ENCODE data around the gene SUPT3H. TPM values are rescaled to one million over a fixed set of nuclear protein-coding genes. Genes with fewer than 3 reads are reported as not detected.
"Not testable (repeated sequence)": the region's sequence is repeated elsewhere in the genome, so short reads cannot be mapped to it uniquely, and the experiment has no call there.

The SUPT3H gene
- total RNA-seq, 1 donor, result 7.1 TPM

GRCh38 chr6:45206793-45207492, 170.8 kb downstream of the SUPT3H start:
- Histone ChIP-seq H3K4me3 (ENCODE audit: low read length) (no peak overlapping the region), H3K27me3 (ENCODE audit: insufficient read depth, low read length) (no peaks in the 10 kb centered on the region), H3K4me1 (ENCODE audit: insufficient read depth, low read length) (no peaks in the 10 kb centered on the region), H3K9me3 (ENCODE audit: low read depth, low read length) (no peaks in the 10 kb centered on the region)

- Histone ChIP-seq H3K27me3 (ENCODE audit: insufficient read depth, low read length) (no peaks in the 10 kb centered on the region), H3K4me3 (ENCODE audit: low read length) (no peak overlapping the region), H3K4me1 (ENCODE audit: insufficient read depth, low read length) (no peaks in the 10 kb centered on the region), H3K9me3 (ENCODE audit: low read depth, low read length) (no peaks in the 10 kb centered on the region)
These were observed 176.2 kb downstream of the SUPT3H start for GRCh38 chr6:45201484-45201883.

DNA sequence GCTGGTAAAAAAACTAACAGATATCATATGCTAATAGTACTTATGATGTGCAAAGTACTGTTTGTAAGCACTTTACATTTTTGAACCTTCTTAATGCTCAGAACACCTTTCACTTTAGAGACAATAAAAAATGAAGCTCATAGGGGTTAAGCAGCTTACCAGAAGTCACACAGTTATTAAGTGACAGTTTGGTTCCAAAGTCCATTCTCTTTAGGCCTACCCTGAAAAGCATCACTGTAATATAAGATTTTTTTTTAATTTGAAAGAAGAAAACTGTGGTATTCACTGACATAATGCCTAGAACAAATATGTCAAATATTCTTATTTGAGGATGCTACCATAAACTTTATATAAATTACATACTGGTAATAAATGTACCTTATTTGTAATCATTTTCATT, 177.2 kb downstream of the SUPT3H start:
- Histone ChIP-seq H3K9me3 (ENCODE audit: low read depth, low read length) (no peaks in the 10 kb centered on the region), H3K4me3 (ENCODE audit: low read length) (no peak overlapping the region), H3K27me3 (ENCODE audit: insufficient read depth, low read length) (no peaks in the 10 kb centered on the region), H3K4me1 (ENCODE audit: insufficient read depth, low read length) (no peaks in the 10 kb centered on the region)

GRCh38 chr6:45199554-45199953, 178.2 kb downstream of the SUPT3H start:
- H3K9me3 ChIP-seq (ENCODE audit: low read depth, low read length), result no peaks in the 10 kb centered on the region
- no peaks in the 10 kb centered on the region for H3K4me1 ChIP-seq (ENCODE audit: insufficient read depth, low read length)
- H3K4me3 ChIP-seq (ENCODE audit: low read length), result no peak overlapping the region
- no peaks in the 10 kb centered on the region for H3K27me3 ChIP-seq (ENCODE audit: insufficient read depth, low read length)

- Histone ChIP-seq H3K4me1 (ENCODE audit: insufficient read depth, low read length) (no peaks in the 10 kb centered on the region), H3K4me3 (ENCODE audit: low read length) (no peak overlapping the region), H3K27me3 (ENCODE audit: insufficient read depth, low read length) (no peaks in the 10 kb centered on the region), H3K9me3 (ENCODE audit: low read depth, low read length) (no peaks in the 10 kb centered on the region)
These were observed 181.6 kb downstream of the SUPT3H start for GRCh38 chr6:45196121-45196520.

DNA sequence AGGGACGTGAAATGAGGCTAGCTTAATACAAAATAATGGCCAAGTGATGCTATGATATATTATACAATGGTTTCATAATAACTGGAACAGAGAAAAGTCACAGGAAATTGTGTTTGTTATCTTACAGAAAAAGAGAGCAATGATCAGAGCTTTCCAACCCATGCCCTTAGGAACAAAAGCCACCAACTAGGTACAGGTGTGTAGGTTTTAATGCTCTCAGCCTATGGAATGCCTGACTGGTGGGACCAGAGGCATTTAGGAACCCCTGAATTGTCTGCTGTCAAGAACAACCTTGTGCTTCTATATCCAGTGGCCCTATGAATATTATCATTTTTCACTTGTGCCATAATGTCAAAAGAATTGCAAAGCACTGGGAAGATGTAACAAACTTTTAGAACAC, 182.6 kb downstream of the SUPT3H start:
- Histone ChIP-seq H3K4me1 (ENCODE audit: insufficient read depth, low read length) (no peaks in the 10 kb centered on the region), H3K9me3 (ENCODE audit: low read depth, low read length) (no peaks in the 10 kb centered on the region), H3K27me3 (ENCODE audit: insufficient read depth, low read length) (no peaks in the 10 kb centered on the region), H3K4me3 (ENCODE audit: low read length) (no peak overlapping the region)

- Histone ChIP-seq H3K4me1 (ENCODE audit: insufficient read depth, low read length) (no peaks in the 10 kb centered on the region), H3K9me3 (ENCODE audit: low read depth, low read length) (no peaks in the 10 kb centered on the region), H3K27me3 (ENCODE audit: insufficient read depth, low read length) (no peaks in the 10 kb centered on the region), H3K4me3 (ENCODE audit: low read length) (no peak overlapping the region)
These were observed 185.2 kb downstream of the SUPT3H start for GRCh38 chr6:45192556-45192955.

DNA sequence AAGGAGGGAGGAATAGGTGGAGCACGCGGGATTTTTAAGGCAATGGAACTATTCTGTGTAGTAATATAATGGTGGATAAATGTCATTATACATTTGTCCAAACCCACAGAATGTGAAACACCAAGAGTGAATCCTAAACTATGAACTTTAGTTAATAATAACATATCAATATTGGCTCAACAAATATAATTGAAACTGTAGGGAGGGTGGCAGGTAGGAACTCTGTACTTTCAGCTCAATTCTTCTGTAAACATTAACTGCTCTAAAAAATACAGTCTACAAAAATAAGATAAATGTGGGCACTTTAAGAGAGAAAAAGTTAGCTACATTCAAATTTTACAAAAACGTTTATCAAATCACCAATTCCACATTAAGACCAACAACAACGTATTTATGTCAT, 186.3 kb downstream of the SUPT3H start:
- no peaks in the 10 kb centered on the region for H3K4me1 ChIP-seq (ENCODE audit: insufficient read depth, low read length)
- H3K4me3 ChIP-seq (ENCODE audit: low read length), result no peak overlapping the region
- H3K9me3 ChIP-seq (ENCODE audit: low read depth, low read length), result no peaks in the 10 kb centered on the region
- H3K27me3 ChIP-seq (ENCODE audit: insufficient read depth, low read length), result no peaks in the 10 kb centered on the region

GRCh38 chr6:45187836-45188235, 189.9 kb downstream of the SUPT3H start:
- peaks cover 6% of the 10 kb centered on the region for H3K4me1 ChIP-seq (ENCODE audit: insufficient read depth, low read length)
- no peak overlapping the region for H3K4me3 ChIP-seq (ENCODE audit: low read length)
- no peaks in the 10 kb centered on the region for H3K9me3 ChIP-seq (ENCODE audit: low read depth, low read length)
- H3K27me3 ChIP-seq (ENCODE audit: insufficient read depth, low read length), result no peaks in the 10 kb centered on the region

- H3K27me3 ChIP-seq (ENCODE audit: insufficient read depth, low read length), result no peaks in the 10 kb centered on the region
- no peak overlapping the region for H3K4me3 ChIP-seq (ENCODE audit: low read length)
- no peaks in the 10 kb centered on the region for H3K9me3 ChIP-seq (ENCODE audit: low read depth, low read length)
- H3K4me1 ChIP-seq (ENCODE audit: insufficient read depth, low read length), result peaks cover 6% of the 10 kb centered on the region
These were observed 192.1 kb downstream of the SUPT3H start for GRCh38 chr6:45185403-45186251.

- H3K27me3 ChIP-seq (ENCODE audit: insufficient read depth, low read length), result no peaks in the 10 kb centered on the region
These were observed 192.8 kb downstream of the SUPT3H start for GRCh38 chr6:45184937-45185336.

GRCh38 chr6:45184040-45184439, 193.7 kb downstream of the SUPT3H start:
- no peaks in the 10 kb centered on the region for H3K9me3 ChIP-seq (ENCODE audit: low read depth, low read length)
- H3K4me3 ChIP-seq (ENCODE audit: low read length), result no peak overlapping the region
- H3K27me3 ChIP-seq (ENCODE audit: insufficient read depth, low read length), result no peaks in the 10 kb centered on the region
- peaks cover 6% of the 10 kb centered on the region for H3K4me1 ChIP-seq (ENCODE audit: insufficient read depth, low read length)

More at GRCh38 chr6:45184937-45185336, 192.8 kb downstream of the SUPT3H start:
- Histone ChIP-seq H3K9me3 (ENCODE audit: low read depth, low read length) (no peaks in the 10 kb centered on the region), H3K4me3 (ENCODE audit: low read length) (no peak overlapping the region), H3K4me1 (ENCODE audit: insufficient read depth, low read length) (peaks cover 6% of the 10 kb centered on the region)

DNA sequence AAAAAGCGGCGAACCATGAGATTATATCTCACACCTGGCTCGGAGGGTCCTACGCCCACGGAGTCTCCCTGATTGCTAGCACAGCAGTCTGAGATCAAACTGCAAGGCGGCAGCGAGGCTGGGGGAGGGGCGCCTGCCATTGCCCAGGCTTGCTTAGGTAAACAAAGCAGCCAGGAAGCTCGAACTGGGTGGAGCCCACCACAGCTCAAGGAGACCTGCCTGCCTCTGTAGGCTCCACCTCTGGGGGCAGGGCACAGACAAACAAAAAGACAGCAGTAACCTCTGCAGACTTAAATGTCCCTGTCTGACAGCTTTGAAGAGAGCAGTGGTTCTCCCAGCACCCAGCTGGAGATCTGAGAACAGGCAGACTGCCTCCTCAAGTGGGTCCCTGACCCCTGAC, 201.4 kb downstream of the SUPT3H start:
- H3K9me3 ChIP-seq (ENCODE audit: low read depth, low read length); H3K4me3 ChIP-seq (ENCODE audit: low read length); H3K4me1 ChIP-seq (ENCODE audit: insufficient read depth, low read length); H3K27me3 ChIP-seq (ENCODE audit: insufficient read depth, low read length): not testable (repeated sequence)

DNA sequence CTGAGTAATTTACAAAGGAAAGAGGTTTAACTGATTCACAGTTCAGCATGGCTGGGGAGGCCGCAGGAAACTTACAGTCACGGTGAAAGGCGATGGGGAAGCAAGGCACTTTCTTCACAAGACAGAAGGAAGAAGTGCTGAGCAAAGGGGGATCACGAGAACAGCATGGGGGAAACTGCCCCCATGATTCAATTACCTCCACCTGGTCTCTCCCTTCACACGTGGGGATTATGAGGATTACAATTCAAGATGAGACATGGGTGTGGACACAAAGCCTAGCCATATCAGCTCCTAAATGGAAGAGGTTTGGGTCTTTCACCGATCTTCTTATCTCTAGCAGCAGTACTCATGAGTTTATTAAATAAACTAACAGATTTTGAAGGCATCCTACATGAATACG, 202.5 kb downstream of the SUPT3H start:
- Histone ChIP-seq H3K4me3 (ENCODE audit: low read length) (no peak overlapping the region), H3K27me3 (ENCODE audit: insufficient read depth, low read length) (no peaks in the 10 kb centered on the region), H3K9me3 (ENCODE audit: low read depth, low read length) (no peaks in the 10 kb centered on the region), H3K4me1 (ENCODE audit: insufficient read depth, low read length) (no peaks in the 10 kb centered on the region)

DNA sequence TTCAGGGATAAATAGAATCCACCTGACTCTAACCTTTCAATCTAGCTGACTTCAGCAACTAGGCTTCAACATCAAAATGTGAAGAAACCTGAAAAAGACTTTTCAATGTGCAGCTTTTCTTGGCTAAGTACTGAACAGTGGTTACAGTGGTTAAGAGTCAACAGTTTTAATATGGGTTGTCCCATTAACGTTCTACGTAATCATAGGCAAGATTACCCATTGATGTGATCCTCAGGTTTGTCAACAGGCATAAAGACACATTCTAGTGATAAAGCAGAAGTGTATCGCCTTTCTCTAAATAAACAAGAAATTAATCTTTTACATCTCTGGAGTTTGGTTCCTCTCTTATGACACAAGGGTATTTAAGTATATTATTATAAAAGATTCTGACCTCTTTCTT, 203.7 kb downstream of the SUPT3H start:
- H3K27me3 ChIP-seq (ENCODE audit: insufficient read depth, low read length), result no peaks in the 10 kb centered on the region
- no peaks in the 10 kb centered on the region for H3K9me3 ChIP-seq (ENCODE audit: low read depth, low read length)
- no peaks in the 10 kb centered on the region for H3K4me1 ChIP-seq (ENCODE audit: insufficient read depth, low read length)
- no peak overlapping the region for H3K4me3 ChIP-seq (ENCODE audit: low read length)

- Histone ChIP-seq H3K4me1 (ENCODE audit: insufficient read depth, low read length) (no peaks in the 10 kb centered on the region), H3K27me3 (ENCODE audit: insufficient read depth, low read length) (no peaks in the 10 kb centered on the region), H3K4me3 (ENCODE audit: low read length) (no peak overlapping the region), H3K9me3 (ENCODE audit: low read depth, low read length) (no peaks in the 10 kb centered on the region)
These were observed 206.4 kb downstream of the SUPT3H start for GRCh38 chr6:45171380-45171779.
